SK-N-SH treated with all-trans-retinoic acid at 6 μM for 48 hours (cell line): Measurements from ENCODE around the gene KIF22.

Experiments
- ATAC-seq: fragments of 200-7000 bp; cut with Tn5 transposase; 3 replicates; pipeline ENCODE4 v1.9.1; 2020; ENCODE audit warnings: mild to moderate bottlenecking, moderate library complexity
- ARNTL ChIP-seq: fragments of 450-650 bp; formaldehyde crosslinking; IDR thresholded peaks from 2 replicates; pipeline ENCODE4 v1.5.0; 2020; ENCODE audit warnings: low read depth, mild to moderate bottlenecking, moderate library complexity, borderline replicate concordance
- BACH2 ChIP-seq: fragments of 250-450 bp; sonication (Bioruptor Pico); IDR thresholded peaks from 2 replicates; pipeline ENCODE4 v1.9.0; 2021; ENCODE audit warnings: mild to moderate bottlenecking, borderline replicate concordance
- CSDC2 ChIP-seq: fragments of 250-450 bp; sonication (Bioruptor Pico); IDR thresholded peaks from 2 replicates; pipeline ENCODE4 v1.5.0; 2020; ENCODE audit warnings: mild to moderate bottlenecking, moderate library complexity
- ESRRG ChIP-seq: fragments of 250-450 bp; sonication (Bioruptor Pico); IDR thresholded peaks from 2 replicates; pipeline ENCODE4 v1.6.1; 2021; ENCODE audit warnings: mild to moderate bottlenecking
- GLIS3 ChIP-seq: fragments of 250-450 bp; sonication (Bioruptor Pico); IDR thresholded peaks from 2 replicates; pipeline ENCODE4 v1.5.0; 2020; ENCODE audit warnings: mild to moderate bottlenecking, moderate library complexity
- OSR1 ChIP-seq: fragments of 250-450 bp; sonication (Bioruptor Pico); IDR thresholded peaks from 2 replicates; pipeline ENCODE4 v1.8.0; 2022; ENCODE audit warnings: moderate library complexity, mild to moderate bottlenecking, inconsistent platforms
- PATZ1 ChIP-seq: fragments of 250-450 bp; sonication (Bioruptor Pico); IDR thresholded peaks from 2 replicates; pipeline ENCODE4 v1.8.0; 2020; ENCODE audit warnings: mild to moderate bottlenecking, moderate library complexity, borderline replicate concordance
- PPARA ChIP-seq: fragments of 250-450 bp; sonication (Bioruptor Pico); IDR thresholded peaks from 2 replicates; pipeline ENCODE4 v1.5.0; 2020; ENCODE audit warnings: mild to moderate bottlenecking, borderline replicate concordance
- TCF4 ChIP-seq: fragments of 250-450 bp; sonication (Bioruptor Pico); IDR thresholded peaks from 2 replicates; pipeline ENCODE4 v1.8.0; 2021; ENCODE audit warnings: mild to moderate bottlenecking, moderate library complexity, borderline replicate concordance
- TOX ChIP-seq: fragments of 250-450 bp; sonication (Bioruptor Pico); IDR thresholded peaks from 2 replicates; pipeline ENCODE4 v1.8.0; 2021; ENCODE audit warnings: mild to moderate bottlenecking, moderate library complexity, borderline replicate concordance
- TSHZ2 ChIP-seq: fragments of 250-450 bp; sonication (Bioruptor Pico); IDR thresholded peaks from 2 replicates; pipeline ENCODE4 v1.5.0; 2020; ENCODE audit warnings: mild to moderate bottlenecking, moderate library complexity
- ZC3H10 ChIP-seq: fragments of 250-450 bp; sonication (Bioruptor Pico); IDR thresholded peaks from 2 replicates; pipeline ENCODE4 v1.5.1; 2021; ENCODE audit warnings: mild to moderate bottlenecking, moderate library complexity
- ZFP3 ChIP-seq: fragments of 250-450 bp; sonication (Bioruptor Pico); IDR thresholded peaks from 2 replicates; pipeline ENCODE4 v1.5.0; 2020; ENCODE audit warnings: mild to moderate bottlenecking, moderate library complexity
- ZFP30 ChIP-seq: fragments of 450-650 bp; formaldehyde crosslinking; IDR thresholded peaks from 2 replicates; pipeline ENCODE4 v1.5.0; 2022; ENCODE audit warnings: mild to moderate bottlenecking, moderate library complexity
- ZNF565 ChIP-seq: fragments of 450-650 bp; formaldehyde crosslinking; conservative IDR thresholded peaks from 2 replicates; pipeline ENCODE4 v1.5.0; 2020; ENCODE audit warnings: low read depth, mild to moderate bottlenecking, moderate library complexity
- ZNF70 ChIP-seq: fragments of 450-650 bp; formaldehyde crosslinking; IDR thresholded peaks from 2 replicates; pipeline ENCODE4 v1.5.0; 2020; ENCODE audit warnings: mild to moderate bottlenecking, moderate library complexity
- ZNF8 ChIP-seq: fragments of 450-650 bp; formaldehyde crosslinking; IDR thresholded peaks from 2 replicates; pipeline ENCODE4 v1.5.0; 2020; ENCODE audit warnings: mild to moderate bottlenecking, moderate library complexity
- TF ChIP-seq, protein P1 (sequence below): fragments of 250-450 bp; sonication (Bioruptor Pico); IDR thresholded peaks from 2 replicates; pipeline ENCODE4 v1.8.0; 2021; ENCODE audit warnings: low read depth, mild to moderate bottlenecking, moderate library complexity, borderline replicate concordance
- TF ChIP-seq, protein P2 (sequence below): fragments of 250-450 bp; sonication (Bioruptor Pico); IDR thresholded peaks from 2 replicates; pipeline ENCODE4 v1.5.1; 2020; ENCODE audit warnings: low read depth, mild to moderate bottlenecking, moderate library complexity

KIF22 gene

DNA sequence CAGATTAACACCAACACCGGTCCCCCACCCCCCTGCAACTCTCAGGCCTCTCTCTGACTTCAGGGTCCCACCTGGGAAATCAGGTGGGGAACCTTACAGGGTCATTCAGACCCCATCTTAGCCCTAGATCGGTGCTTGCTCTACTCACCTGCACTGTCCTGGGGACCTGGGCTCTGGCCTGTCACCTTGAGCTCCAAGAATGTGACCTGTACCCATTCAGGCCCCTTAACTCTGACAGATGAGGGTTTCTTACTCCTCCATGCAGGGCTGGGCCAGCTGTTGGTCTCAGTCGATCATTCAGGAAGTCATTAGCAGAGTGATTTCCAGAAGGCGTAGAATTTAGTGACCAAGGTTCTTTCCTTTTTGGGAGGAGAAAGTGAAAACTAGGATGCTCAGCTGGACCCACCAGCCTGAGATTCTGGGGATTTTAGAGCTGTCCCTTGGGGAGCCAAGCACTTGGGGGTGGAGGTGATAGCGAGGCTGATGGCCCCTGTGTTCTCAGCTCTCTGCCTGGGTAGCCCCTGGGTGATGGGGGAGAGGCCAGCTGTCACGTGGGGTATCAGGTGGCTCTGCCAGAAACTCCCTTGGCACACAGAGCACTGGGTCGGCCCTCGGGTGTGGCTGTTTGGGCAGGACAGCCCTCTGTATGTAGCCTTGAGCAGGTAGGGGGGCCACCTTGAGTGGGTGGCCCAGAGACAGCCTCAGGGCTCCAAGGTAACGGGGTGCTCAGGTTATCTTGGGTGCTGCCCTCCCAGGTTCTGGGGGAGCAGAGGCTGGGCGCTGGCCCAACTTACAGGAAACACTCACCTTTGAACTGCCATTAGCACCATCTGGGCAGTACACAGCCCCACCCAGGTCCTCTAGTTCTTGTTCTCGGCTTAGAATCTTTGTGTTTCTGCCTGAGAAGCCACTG is 30.4 kb downstream of the KIF22 start (continued):
- TF ChIP-seq, protein P1, sequence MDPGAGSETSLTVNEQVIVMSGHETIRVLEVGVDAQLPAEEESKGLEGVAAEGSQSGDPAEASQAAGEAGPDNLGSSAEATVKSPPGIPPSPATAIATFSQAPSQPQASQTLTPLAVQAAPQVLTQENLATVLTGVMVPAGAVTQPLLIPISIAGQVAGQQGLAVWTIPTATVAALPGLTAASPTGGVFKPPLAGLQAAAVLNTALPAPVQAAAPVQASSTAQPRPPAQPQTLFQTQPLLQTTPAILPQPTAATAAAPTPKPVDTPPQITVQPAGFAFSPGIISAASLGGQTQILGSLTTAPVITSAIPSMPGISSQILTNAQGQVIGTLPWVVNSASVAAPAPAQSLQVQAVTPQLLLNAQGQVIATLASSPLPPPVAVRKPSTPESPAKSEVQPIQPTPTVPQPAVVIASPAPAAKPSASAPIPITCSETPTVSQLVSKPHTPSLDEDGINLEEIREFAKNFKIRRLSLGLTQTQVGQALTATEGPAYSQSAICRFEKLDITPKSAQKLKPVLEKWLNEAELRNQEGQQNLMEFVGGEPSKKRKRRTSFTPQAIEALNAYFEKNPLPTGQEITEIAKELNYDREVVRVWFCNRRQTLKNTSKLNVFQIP, result no peak
- TF ChIP-seq TCF4 (CRISPR knock-in tag) (no peak), ZNF70 (CRISPR knock-in tag) (no peak), PPARA (no peak), BACH2 (CRISPR knock-in tag) (no peak), ZNF8 (no peak)
- TF ChIP-seq, all 23 proteins: peak for 0

DNA sequence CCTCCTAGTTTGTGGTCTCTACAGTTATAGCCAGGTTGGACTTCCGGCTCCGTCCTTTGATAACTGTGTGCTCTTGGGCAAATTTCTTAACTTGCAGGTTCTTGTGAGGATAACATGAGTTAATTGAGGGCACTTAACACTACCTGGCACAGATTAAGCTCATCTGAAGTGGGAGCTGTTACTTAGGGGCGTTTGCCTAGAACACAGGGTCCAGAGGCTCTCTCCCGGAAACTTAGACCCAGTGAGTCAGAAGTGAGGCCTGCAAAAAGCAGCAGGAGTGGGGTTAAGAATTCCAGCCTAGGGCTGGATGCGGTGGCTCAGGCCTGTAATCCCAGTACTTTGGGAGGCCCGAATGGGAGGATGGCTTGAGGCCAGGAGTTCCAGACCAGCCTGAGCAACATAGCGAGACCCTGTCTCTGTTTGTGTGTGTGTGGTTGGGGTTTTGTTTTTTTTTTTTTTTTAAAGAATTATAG is 31.1 kb downstream of the KIF22 start:
- TF ChIP-seq, protein P2, sequence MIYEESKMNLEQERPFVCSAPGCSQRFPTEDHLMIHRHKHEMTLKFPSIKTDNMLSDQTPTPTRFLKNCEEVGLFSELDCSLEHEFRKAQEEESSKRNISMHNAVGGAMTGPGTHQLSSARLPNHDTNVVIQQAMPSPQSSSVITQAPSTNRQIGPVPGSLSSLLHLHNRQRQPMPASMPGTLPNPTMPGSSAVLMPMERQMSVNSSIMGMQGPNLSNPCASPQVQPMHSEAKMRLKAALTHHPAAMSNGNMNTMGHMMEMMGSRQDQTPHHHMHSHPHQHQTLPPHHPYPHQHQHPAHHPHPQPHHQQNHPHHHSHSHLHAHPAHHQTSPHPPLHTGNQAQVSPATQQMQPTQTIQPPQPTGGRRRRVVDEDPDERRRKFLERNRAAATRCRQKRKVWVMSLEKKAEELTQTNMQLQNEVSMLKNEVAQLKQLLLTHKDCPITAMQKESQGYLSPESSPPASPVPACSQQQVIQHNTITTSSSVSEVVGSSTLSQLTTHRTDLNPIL (CRISPR knock-in tag), result no peak
- TF ChIP-seq TOX (CRISPR knock-in tag) (no peak), OSR1 (no peak), ZFP3 (CRISPR knock-in tag) (no peak), ARNTL (CRISPR knock-in tag) (no peak), TCF4 (CRISPR knock-in tag) (no peak), ZC3H10 (no peak), TSHZ2 (CRISPR knock-in tag) (no peak), ZFP30 (CRISPR knock-in tag) (no peak), ZNF8 (no peak), PATZ1 (CRISPR knock-in tag) (no peak), ZNF565 (CRISPR knock-in tag) (no peak), ZNF70 (CRISPR knock-in tag) (no peak), ESRRG (CRISPR knock-in tag) (no peak), GLIS3 (no peak), CSDC2 (CRISPR knock-in tag) (no peak)
- TF ChIP-seq, protein P1, result no peak
- peak; percentile 30 for ATAC-seq

GRCh38 chr16:29824589-29825144 is 34.1 kb downstream of the KIF22 start:
- ATAC-seq, result peak; percentile 59
- TF ChIP-seq GLIS3 (no peak), ZNF70 (CRISPR knock-in tag) (no peak), BACH2 (CRISPR knock-in tag) (no peak), PATZ1 (CRISPR knock-in tag) (no peak), PPARA (no peak)
- TF ChIP-seq, protein P2 (CRISPR knock-in tag), result no peak
- TF ChIP-seq, protein P1, result no peak
